Rectal smooth muscle tissue (tissue), 1 donor: ENCODE data around the gene MIDN.
"Not testable (repeated sequence)": the region's sequence is repeated elsewhere in the genome, so short reads cannot be mapped to it uniquely, and the experiment has no call there.

ENCODE experiments used
- H3K27ac ChIP-seq: one replicate; pipeline ENCODE4 v1.7.0; 2013; ENCODE audit warnings: low read depth, low read length, inconsistent platforms
- H3K27me3 ChIP-seq: one replicate; pipeline ENCODE4 v1.7.0; 2013; ENCODE audit warnings: low read length; ENCODE audit not compliant: control insufficient read depth, insufficient read depth
- H3K36me3 ChIP-seq: one replicate; pipeline ENCODE4 v1.7.0; 2013; ENCODE audit warnings: low read length; ENCODE audit not compliant: control insufficient read depth, insufficient read depth
- H3K4me1 ChIP-seq: one replicate; pipeline ENCODE4 v1.7.0; 2013; ENCODE audit warnings: low read length; ENCODE audit not compliant: control insufficient read depth, insufficient read depth
- H3K4me3 ChIP-seq: one replicate; pipeline ENCODE4 v1.7.0; 2013; ENCODE audit warnings: low read length
- H3K9ac ChIP-seq: one replicate; pipeline ENCODE4 v1.7.0; 2013; ENCODE audit warnings: low read length

MIDN gene

DNA sequence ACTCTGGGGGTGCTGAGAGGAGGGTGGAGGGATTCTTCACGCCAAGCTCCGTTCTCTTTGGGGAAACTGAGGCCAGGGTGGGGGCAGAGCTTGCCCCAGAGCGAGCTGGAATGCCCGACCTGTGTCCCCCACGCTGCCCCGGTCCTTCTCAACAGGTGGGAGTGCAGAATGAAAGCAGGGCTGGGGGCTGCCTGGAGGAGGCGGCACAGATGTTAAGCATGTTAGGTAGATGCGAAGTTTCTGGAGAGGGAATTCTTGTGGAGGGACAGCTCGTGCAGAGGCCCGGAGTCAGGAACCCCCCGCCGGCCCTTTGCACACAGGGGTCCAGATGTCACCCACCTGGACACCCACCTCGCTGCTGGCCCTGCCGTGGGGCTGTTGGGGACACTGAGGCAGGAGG is 46.3 kb downstream of the MIDN start:
- no peaks in the 10 kb centered on the region for H3K36me3 ChIP-seq
- H3K4me3 ChIP-seq: no peak overlapping the region
- peaks cover 5% of the 10 kb centered on the region for H3K27me3 ChIP-seq
- no peak overlapping the region for H3K27ac ChIP-seq
- H3K9ac ChIP-seq: no peak overlapping the region
- H3K4me1 ChIP-seq: no peaks in the 10 kb centered on the region

DNA sequence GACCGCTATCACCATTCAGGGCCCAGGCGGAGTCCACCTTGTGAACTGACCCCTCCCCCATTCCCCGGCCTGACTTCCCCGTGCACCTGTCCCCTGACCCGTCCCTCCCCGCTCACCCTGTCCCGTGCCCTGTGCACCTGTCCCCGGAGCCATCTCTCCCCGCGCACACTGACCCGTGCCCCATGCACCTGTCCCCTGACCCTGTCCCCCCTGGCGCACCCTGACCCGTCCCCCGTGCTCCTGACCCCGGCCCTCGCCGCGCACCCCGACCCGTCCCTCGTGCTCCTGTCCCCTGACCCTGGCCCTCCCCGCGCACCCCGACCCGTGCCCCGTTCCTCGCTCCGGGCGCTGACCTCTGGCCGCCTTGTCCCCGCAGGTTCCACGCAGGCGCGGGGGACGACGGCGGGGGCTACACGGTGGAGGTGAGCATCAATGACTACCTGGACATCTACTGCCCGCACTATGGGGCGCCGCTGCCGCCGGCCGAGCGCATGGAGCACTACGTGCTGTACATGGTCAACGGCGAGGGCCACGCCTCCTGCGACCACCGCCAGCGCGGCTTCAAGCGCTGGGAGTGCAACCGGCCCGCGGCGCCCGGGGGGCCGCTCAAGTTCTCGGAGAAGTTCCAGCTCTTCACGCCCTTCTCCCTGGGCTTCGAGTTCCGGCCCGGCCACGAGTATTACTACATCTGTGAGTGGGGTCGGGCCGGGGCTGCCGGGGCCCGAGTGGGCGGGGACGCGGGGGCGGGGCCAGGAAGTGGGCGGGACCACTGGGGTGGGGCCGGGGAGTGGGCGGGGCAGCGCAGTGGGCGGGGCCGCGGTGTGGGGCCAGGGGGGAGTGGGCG is 47.0 kb downstream of the MIDN start:
- no peaks in the 10 kb centered on the region for H3K36me3 ChIP-seq
- peaks cover 5% of the 10 kb centered on the region for H3K27me3 ChIP-seq

DNA sequence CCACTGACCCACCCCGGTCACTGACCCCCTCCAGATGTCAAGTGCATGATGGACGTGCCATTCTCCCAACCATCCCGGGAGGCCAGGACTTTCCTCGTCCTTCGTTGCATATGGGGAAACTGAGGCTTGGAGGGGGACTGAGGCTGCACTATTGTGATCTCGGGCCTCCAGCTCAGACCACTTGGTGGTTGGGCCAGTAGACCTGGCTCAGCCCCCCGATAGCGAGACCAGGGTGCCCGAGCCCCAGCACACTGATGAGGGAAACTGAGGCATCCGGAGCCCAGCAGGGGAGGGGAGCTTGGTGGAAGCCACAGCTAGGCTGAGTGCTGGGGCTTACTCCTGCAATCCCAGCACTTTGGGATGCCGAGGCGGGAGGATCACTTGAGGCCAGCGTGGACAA is 47.7 kb downstream of the MIDN start:
- H3K36me3 ChIP-seq: no peaks in the 10 kb centered on the region
- H3K27me3 ChIP-seq: peaks cover 1% of the 10 kb centered on the region

More for the DNA sequence above, 47.0 kb downstream of the MIDN start:
- Histone ChIP-seq H3K27ac (no peak overlapping the region), H3K4me3 (no peak overlapping the region), H3K4me1 (no peaks in the 10 kb centered on the region), H3K9ac (no peak overlapping the region)

DNA sequence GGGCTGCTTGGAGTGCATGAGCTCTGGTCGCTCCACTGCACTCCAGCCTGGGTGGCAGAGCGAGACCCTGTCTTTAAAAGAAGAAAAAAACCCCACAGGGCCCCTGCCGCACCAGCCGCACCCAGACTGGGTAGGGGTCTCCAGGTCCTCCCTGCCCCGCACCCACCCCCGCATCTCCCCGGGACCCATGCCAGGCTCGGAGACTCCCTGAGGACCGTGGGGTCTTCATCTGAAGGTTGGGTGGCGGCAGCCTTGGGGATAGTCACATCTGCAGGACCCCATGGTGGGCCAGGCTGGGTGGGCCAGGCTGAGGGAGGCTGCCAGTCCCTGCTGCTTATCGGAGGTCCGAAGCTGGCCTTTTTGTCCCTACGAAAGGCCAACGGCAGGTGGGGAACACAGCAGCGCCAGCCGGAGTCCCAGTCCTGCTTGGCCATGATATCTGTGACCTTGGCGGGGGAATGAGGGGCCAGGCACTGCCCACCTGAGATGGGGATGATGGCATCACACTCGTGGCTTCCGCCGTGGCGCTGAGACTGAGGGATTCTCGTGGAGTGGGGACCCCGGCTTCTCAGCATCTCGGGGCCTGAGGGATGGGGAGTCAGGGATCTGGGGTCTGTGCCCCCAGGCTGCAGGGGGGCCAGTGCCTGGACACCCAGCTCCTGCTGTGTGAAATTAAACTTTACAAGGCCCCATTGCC is 48.3 kb downstream of the MIDN start:
- Histone ChIP-seq H3K27me3 (no peaks in the 10 kb centered on the region), H3K27ac (no peak overlapping the region), H3K4me1 (no peaks in the 10 kb centered on the region), H3K36me3 (no peaks in the 10 kb centered on the region), H3K4me3 (no peak overlapping the region), H3K9ac (no peak overlapping the region)

More for the DNA sequence above, 47.7 kb downstream of the MIDN start:
- Histone ChIP-seq H3K9ac (no peak overlapping the region), H3K4me1 (no peaks in the 10 kb centered on the region), H3K4me3 (no peak overlapping the region), H3K27ac (no peak overlapping the region)

DNA sequence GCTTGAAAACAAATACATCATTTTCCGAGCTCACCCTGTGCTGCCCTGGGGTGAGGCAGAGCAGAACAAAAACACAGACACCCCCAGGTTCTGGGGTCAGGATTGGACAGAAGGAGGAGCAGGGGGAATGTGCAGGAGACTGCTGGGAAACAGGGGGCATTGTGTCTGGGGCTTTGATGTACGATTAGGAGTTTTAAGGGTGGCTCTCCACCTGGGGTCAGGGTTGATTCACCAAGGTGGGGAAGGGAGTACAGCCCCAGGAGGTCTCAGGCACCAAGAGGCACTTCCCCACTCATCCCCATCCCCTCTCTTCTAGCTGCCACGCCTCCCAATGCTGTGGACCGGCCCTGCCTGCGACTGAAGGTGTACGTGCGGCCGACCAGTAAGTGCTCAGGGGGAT is 49.9 kb downstream of the MIDN start:
- H3K27me3 ChIP-seq: no peaks in the 10 kb centered on the region
- no peak overlapping the region for H3K4me3 ChIP-seq
- H3K36me3 ChIP-seq: no peaks in the 10 kb centered on the region

DNA sequence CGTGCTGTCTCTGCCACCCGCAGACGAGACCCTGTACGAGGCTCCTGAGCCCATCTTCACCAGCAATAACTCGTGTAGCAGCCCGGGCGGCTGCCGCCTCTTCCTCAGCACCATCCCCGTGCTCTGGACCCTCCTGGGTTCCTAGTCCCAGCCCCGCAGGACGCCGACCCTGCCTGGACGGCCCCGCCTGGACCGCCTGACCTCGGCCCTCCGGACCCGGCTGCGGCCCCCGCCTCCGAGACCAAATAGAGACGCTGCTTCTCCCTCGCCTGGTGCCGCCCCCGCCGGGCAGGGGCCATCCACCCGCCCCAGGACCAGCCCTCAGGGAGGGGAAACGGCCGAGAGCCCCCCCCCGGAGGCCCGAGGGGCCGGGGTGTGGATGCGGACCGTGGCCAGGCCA is 51.4 kb downstream of the MIDN start:
- no peaks in the 10 kb centered on the region for H3K4me1 ChIP-seq
- H3K36me3 ChIP-seq: no peaks in the 10 kb centered on the region
- no peak overlapping the region for H3K4me3 ChIP-seq
- no peak overlapping the region for H3K27ac ChIP-seq
- no peak overlapping the region for H3K9ac ChIP-seq
- no peaks in the 10 kb centered on the region for H3K27me3 ChIP-seq

More for the DNA sequence above, 49.9 kb downstream of the MIDN start:
- H3K27ac ChIP-seq: no peak overlapping the region
- no peaks in the 10 kb centered on the region for H3K4me1 ChIP-seq
- H3K9ac ChIP-seq: no peak overlapping the region

DNA sequence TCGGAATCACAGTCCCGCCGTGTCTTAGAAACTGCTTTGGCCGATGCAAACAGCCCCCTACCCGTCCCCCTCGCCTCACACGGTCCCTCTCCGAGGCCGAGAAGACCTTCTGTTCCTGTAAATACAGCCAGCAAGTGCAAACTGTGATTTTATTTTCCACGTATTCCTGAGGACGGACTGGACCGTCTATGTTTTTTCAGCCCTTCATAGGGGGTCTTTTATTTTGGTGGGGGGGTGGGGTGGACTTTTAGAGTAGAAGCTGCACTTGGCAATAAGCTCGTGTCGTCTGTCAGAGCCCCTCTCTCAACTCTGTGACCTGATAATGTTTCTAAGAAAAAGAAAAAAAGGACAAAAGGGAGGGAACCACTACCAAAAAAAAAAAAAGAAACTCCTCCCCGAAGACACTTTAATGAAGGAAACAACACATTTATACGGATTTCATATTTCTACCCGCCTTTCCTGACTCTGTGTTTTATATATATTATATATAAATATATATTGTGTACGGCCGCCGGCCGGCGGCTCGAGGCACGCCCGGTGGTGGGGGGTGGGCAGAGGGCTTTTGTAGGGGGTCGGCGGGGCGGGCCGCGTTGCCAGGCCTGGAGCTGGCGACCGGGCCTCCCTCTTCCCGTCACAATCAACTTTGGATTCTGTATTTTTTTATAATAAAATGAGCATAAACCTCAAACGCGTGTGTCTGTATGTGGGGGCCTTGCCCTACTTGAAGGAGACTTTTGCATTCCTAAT is 52.5 kb downstream of the MIDN start:
- Histone ChIP-seq H3K4me3 (no peak overlapping the region), H3K36me3 (no peaks in the 10 kb centered on the region), H3K9ac (no peak overlapping the region), H3K27ac (no peak overlapping the region), H3K27me3 (no peaks in the 10 kb centered on the region), H3K4me1 (no peaks in the 10 kb centered on the region)

DNA sequence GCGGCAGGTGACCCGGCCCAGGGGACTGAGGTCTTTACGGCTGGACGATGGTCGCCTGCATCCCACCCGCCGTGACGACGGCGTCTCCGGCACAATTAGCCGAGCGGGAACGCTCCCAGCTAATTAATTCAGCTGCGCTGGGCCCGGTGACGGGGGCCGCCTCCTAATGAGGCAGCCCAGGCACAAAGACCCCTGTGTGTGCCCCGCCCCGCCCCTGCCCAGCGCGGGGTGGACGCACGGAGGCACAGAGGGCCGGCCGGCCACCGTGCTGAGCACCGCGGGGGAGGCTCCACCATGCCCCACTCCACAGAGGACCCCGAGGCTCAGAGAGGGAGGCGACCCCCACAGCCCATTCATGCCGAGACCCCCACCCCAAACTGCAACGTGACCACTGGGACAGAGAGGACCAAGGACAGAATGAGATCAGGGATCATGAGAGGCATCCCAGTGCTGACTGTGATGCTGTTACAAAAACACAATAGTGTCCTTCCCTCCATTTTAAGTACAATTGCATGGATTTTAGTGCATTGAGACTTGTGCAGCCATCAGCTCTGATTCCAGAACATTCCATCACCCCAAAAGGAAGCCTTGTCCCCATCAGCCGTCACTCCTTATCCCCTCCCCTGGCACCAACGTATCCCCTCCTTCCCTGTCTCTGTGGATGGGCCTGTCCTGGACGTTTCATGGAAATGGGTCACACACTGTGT is 54.3 kb downstream of the MIDN start:
- no peak overlapping the region for H3K27ac ChIP-seq
- H3K27me3 ChIP-seq: no peaks in the 10 kb centered on the region
- no peak overlapping the region for H3K4me3 ChIP-seq
- no peak overlapping the region for H3K9ac ChIP-seq
- no peaks in the 10 kb centered on the region for H3K4me1 ChIP-seq
- no peaks in the 10 kb centered on the region for H3K36me3 ChIP-seq

DNA sequence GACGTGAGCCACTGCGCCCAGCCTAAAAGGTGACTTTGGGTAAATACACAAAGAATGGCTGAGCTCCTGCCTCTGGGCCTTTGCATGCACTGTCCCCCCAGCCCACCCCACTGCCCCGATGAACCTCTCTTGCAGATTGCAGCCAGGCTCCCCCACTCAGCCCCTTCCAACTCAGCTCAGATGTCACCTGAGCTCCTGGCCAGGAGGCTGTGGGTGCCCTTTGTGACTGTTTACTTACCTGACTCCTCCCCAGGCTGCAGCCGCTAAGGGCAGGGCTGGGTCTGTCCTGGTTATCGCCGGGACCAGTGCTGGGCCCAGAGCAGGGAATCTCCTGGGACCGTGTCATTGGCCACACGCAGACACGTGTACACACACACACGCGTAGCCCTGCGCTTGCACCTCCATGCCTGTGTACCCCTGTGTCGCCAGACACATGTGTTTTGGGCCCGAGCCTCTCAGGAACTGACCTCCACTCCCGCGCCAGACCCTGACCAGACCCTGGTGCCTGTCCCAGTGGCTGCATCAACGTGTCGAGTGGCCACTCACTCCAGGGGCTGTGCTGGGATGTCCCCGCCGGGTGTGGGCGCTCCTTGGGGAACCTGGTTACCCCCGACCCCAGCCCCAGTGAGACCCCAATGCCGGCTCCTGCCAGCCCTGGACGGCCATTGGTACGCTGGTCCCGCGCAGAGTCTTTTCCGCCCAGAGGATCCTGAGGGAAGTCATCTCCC is 56.0 kb downstream of the MIDN start:
- Histone ChIP-seq H3K36me3 (no peaks in the 10 kb centered on the region), H3K27ac (no peak overlapping the region), H3K4me1 (no peaks in the 10 kb centered on the region), H3K27me3 (no peaks in the 10 kb centered on the region), H3K4me3 (no peak overlapping the region), H3K9ac (no peak overlapping the region)

DNA sequence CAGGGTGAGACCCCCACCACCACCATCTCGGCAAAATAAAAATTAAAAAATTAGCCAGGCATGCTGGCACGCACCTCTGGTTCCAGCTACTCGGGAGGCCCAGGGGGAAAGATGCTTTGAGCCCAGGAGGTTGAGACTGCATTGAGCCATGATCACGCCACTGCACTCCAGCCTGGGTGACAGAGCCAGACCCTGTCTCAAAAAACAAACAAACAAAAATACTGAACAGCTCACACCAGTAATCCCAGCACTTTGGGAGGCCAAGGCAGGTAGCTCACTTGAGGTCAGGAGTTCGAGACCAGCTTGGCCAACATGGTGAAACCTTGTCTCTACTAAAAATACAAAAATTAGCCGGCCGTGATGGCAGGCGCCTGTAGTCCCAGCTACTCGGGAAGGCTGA is 57.0 kb downstream of the MIDN start:
- H3K4me1 ChIP-seq, H3K4me3 ChIP-seq: not testable (repeated sequence)

DNA sequence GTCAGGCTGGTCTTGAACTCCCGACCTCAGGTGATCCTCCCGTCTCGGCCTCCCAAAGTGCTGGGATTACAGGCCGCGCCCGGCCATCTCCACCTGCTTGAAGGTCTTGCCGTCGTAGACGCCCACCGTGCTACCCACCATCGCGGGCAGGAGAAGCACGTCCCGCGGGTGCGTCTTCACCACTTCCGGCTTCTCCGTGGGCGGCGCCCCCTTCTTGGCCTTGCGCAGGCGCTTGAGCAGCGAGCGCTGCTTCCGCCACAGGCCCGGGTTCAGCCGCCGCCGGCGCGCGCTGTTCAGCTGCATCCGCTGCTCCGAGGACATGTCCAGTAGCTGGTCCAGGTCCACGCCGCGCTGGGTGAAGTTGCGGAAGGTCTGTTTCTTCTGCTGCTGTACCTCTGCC is 58.9 kb downstream of the MIDN start:
- no peaks in the 10 kb centered on the region for H3K36me3 ChIP-seq
- H3K4me3 ChIP-seq: no peak overlapping the region
- no peak overlapping the region for H3K9ac ChIP-seq
- no peak overlapping the region for H3K27ac ChIP-seq
- no peaks in the 10 kb centered on the region for H3K4me1 ChIP-seq
- H3K27me3 ChIP-seq: no peaks in the 10 kb centered on the region

More for the DNA sequence above, 57.0 kb downstream of the MIDN start:
- H3K27me3 ChIP-seq, H3K36me3 ChIP-seq, H3K9ac ChIP-seq, H3K27ac ChIP-seq: not testable (repeated sequence)
